Activated B cell treated with CpG ODN at 0.5 μM for 24 hours (primary cell): ENCODE data around the gene HDAC5. TPM values are rescaled to one million over a fixed set of nuclear protein-coding genes. Genes with fewer than 3 reads are reported as not detected.

Experiments used
- ATAC-seq: fragments of 200-7000 bp; cut with Tn5 transposase; one replicate; pipeline ENCODE4 v1.10.0; 2021; ENCODE audit warnings: low read depth, mild to moderate bottlenecking, moderate library complexity
- CTCF ChIA-PET: fragments of 350-600 bp; sonication (Branson Sonifier 250); formaldehyde crosslinking; loops from one replicate; lab custom pipeline; 2021; ENCODE audit warnings: antibody characterized with exemption; lab: Charles Lee
- POLR2A ChIA-PET: fragments of 350-600 bp; sonication (Branson Sonifier 250); formaldehyde crosslinking; loops from one replicate; lab custom pipeline; 2021; ENCODE audit warnings: antibody characterized with exemption; lab: Charles Lee
- DNase-seq: peaks from one replicate; pipeline ENCODE4 v3.0.0; 2022
- H3K27ac Mint-ChIP-seq: one replicate; pipeline ENCODE4 v1.8.0; 2020; ENCODE audit warnings: mixed read lengths
- H3K27me3 Mint-ChIP-seq: one replicate; pipeline ENCODE4 v1.8.0; 2021; ENCODE audit warnings: mixed read lengths
- H3K36me3 Mint-ChIP-seq: one replicate; pipeline ENCODE4 v1.8.0; 2021; ENCODE audit warnings: low read depth, mixed read lengths
- H3K4me1 Mint-ChIP-seq: one replicate; pipeline ENCODE4 v1.8.0; 2021; ENCODE audit warnings: mixed read lengths
- H3K4me3 Mint-ChIP-seq: one replicate; pipeline ENCODE4 v1.8.0; 2020; ENCODE audit warnings: mild to moderate bottlenecking, mixed read lengths
- H3K9me3 Mint-ChIP-seq: one replicate; pipeline ENCODE4 v1.8.0; 2020; ENCODE audit warnings: mixed read lengths
- CTCF ChIP-seq: fragments of 200-600 bp; IDR thresholded peaks from one replicate; pipeline ENCODE4 v1.8.0; 2022; ENCODE audit warnings: antibody characterized with exemption, mild to moderate bottlenecking
- intact Hi-C: fragments of 100-400 bp; cut with micrococcal nuclease; formaldehyde crosslinking; loops from one replicate; pipeline ENCODE4 v1.15.1; 2024
- total RNA-seq: library from RNA; stranded (reverse); gene quantifications from 2 replicates; pipeline ENCODE4 v1.2.3, GENCODE V29; 2022

The HDAC5 gene
- total RNA-seq, 1 donor from 2014 or later, result 35.1 TPM

- ATAC-seq (no peak), DNase-seq (no peak)
- intact Hi-C loops, result loop anchor here (5.0 kb wide), 1 partner anchor 125 kb away; no protein-coding TSS in a partner anchor
- Mint-ChIP-seq H3K27ac (no peak overlapping the region), H3K27me3 (no peaks in the 10 kb centered on the region), H3K9me3 (no peaks in the 10 kb centered on the region), H3K4me1 (peaks cover 9% of the 10 kb centered on the region), H3K4me3 (no peak overlapping the region), H3K36me3 (no peaks in the 10 kb centered on the region)
- ChIA-PET POLR2A (no interaction called here), CTCF (interaction anchor here (0.5 to 1.3 kb wide), 4 partner anchors 44 to 289 kb away, joined by 3 to 8 read pairs (median 6); partner anchors contain the start of gene HDAC5)
- no peak for TF ChIP-seq CTCF
Observed at GRCh38 chr17:44167181-44167861, 43.9 kb upstream of the HDAC5 start.

- ChIA-PET POLR2A (no interaction called here), CTCF (no interaction called here)
- H3K9me3 Mint-ChIP-seq, result no peaks in the 10 kb centered on the region
- H3K27me3 Mint-ChIP-seq, result no peaks in the 10 kb centered on the region
- H3K36me3 Mint-ChIP-seq, result no peaks in the 10 kb centered on the region
- peaks cover 5% of the 10 kb centered on the region for H3K4me1 Mint-ChIP-seq
- H3K27ac Mint-ChIP-seq, result no peak overlapping the region
- intact Hi-C loops, result no loop called here
- DNase-seq (no peak), ATAC-seq (no peak)
- TF ChIP-seq CTCF, result no peak
- H3K4me3 Mint-ChIP-seq, result no peak overlapping the region
Observed at GRCh38 chr17:44164476-44164875, 41.0 kb upstream of the HDAC5 start.

GRCh38 chr17:44159519-44160210 is 36.2 kb upstream of the HDAC5 start:
- no peaks in the 10 kb centered on the region for H3K27me3 Mint-ChIP-seq
- no peak overlapping the region for H3K27ac Mint-ChIP-seq
- H3K4me3 Mint-ChIP-seq, result no peak overlapping the region
- POLR2A ChIA-PET, result interaction anchor here (0.8 kb wide), 1 partner anchor 31 kb away, joined by 3 read pairs; no protein-coding TSS in a partner anchor
- CTCF ChIA-PET, result no interaction called here
- no peak for TF ChIP-seq CTCF
- no peak for ATAC-seq
- no peaks in the 10 kb centered on the region for H3K36me3 Mint-ChIP-seq
- no peaks in the 10 kb centered on the region for H3K9me3 Mint-ChIP-seq
- intact Hi-C loops, result no loop called here
- no peaks in the 10 kb centered on the region for H3K4me1 Mint-ChIP-seq
- DNase-seq, result no peak

- ChIA-PET POLR2A (interaction anchor here (0.6 to 0.7 kb wide), 2 partner anchors 66 to 567 kb away, joined by 3 read pairs; no protein-coding TSS in a partner anchor), CTCF (no interaction called here)
- Mint-ChIP-seq H3K27me3 (no peaks in the 10 kb centered on the region), H3K4me1 (no peaks in the 10 kb centered on the region), H3K27ac (no peak overlapping the region), H3K36me3 (no peaks in the 10 kb centered on the region), H3K9me3 (no peaks in the 10 kb centered on the region), H3K4me3 (no peak overlapping the region)
- intact Hi-C loops, result no loop called here
- DNase-seq, result no peak
- ATAC-seq, result no peak
- TF ChIP-seq CTCF, result no peak
Observed at GRCh38 chr17:44155488-44155887, 32.0 kb upstream of the HDAC5 start.

- POLR2A ChIA-PET, result interaction anchor here (0.6 kb wide), 1 partner anchor 46 kb away, joined by 5 read pairs; no protein-coding TSS in a partner anchor
- intact Hi-C loops, result no loop called here
Observed at GRCh38 chr17:44152875-44153274, 29.4 kb upstream of the HDAC5 start.

More at GRCh38 chr17:44152875-44153274, 29.4 kb upstream of the HDAC5 start:
- Mint-ChIP-seq H3K27ac (no peak overlapping the region), H3K4me1 (no peaks in the 10 kb centered on the region), H3K36me3 (no peaks in the 10 kb centered on the region), H3K4me3 (no peak overlapping the region), H3K27me3 (no peaks in the 10 kb centered on the region), H3K9me3 (no peaks in the 10 kb centered on the region)
- DNase-seq, result no peak
- TF ChIP-seq CTCF, result no peak
- CTCF ChIA-PET, result no interaction called here
- no peak for ATAC-seq
